Neutrophil (primary cell): ENCODE measurements around the gene LTC4S.

Experiments
- H3K27ac ChIP-seq: fragments of 200-600 bp; sonication (generic); 2 replicates; pipeline ENCODE4 v1.5.1; 2016; ENCODE audit warnings: mild to moderate bottlenecking, moderate library complexity
- H3K27me3 ChIP-seq: fragments of 200-600 bp; sonication (generic); 2 replicates; pipeline ENCODE4 v1.6.0; 2016; ENCODE audit warnings: mild to moderate bottlenecking
- H3K36me3 ChIP-seq: fragments of 200-600 bp; sonication (generic); 2 replicates; pipeline ENCODE4 v1.5.1; 2017
- H3K4me1 ChIP-seq, 2 experiments: fragments of 200-600 bp in 1 of 2; sonication (generic) in 1 of 2; 1 replicate in 1 of 2; 2 replicates in 1 of 2; pipeline versions ENCODE4 v1.5.1 to v1.6.1; 2013 to 2016; ENCODE audit warnings: low read depth in 1 of 2, low read length in 1 of 2, mild to moderate bottlenecking in 1 of 2, moderate library complexity in 1 of 2; ENCODE audit not compliant: control insufficient read depth in 1 of 2, insufficient read depth in 1 of 2
- H3K4me3 ChIP-seq, 2 experiments: fragments of 200-600 bp in 1 of 2; sonication (generic) in 1 of 2; 1 replicate in 1 of 2; 2 replicates in 1 of 2; pipeline ENCODE4 v1.5.1; 2013 to 2016; ENCODE audit warnings: low read depth in 1 of 2, low read length in 1 of 2, mild to moderate bottlenecking in 1 of 2, moderate library complexity in 1 of 2
- H3K9me3 ChIP-seq: fragments of 200-600 bp; sonication (generic); 2 replicates; pipeline ENCODE4 v1.5.1; 2016
- TF ChIP-seq, protein P1 (sequence below): fragments of 200-600 bp; sonication (generic); IDR thresholded peaks from 2 replicates; pipeline ENCODE4 v1.5.1; 2016; ENCODE audit warnings: antibody characterized with exemption

LTC4S gene

DNA sequence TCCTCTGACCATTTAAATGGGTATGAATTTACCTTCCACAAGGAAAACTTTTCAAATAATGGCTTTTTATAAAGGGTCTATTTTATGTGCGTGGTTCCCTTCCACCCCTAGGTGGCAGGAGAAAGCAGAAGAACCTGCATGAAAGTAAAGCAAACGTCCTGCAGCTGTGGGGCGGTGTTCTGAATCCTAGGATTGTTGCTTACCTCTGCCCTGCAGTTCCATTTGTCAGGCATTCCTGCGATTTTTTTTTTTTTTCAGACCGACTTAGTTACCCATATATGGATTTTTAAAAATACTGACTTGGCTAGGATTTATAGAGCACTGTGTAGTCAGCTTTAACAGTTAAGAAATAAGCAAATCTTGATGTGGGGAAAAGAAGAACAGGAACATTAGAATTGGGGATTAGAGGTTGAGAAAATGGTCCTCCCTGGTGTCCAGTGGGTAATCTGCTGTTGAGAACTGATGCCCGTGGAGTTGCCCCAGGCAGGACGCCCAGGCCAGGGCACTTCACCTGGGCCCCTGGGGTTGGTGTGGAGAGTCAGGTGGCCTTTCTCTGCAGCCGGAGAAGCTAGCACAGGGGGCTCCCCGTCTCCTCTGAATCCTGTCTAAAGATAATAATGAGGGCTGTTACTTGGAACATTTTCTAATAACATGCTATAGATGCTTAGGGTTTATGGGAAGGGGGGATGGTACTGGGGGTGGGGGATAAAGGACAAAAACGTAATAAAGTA is 30.4 kb upstream of the LTC4S start:
- peaks cover 79 to 83% of the 10 kb centered on the region in 2 experiments for H3K4me1 ChIP-seq
- peak overlapping the region in 1 of 2 experiments; percentile 8 for H3K4me3 ChIP-seq
- no peaks in the 10 kb centered on the region for H3K27me3 ChIP-seq
- TF ChIP-seq, protein P1, sequence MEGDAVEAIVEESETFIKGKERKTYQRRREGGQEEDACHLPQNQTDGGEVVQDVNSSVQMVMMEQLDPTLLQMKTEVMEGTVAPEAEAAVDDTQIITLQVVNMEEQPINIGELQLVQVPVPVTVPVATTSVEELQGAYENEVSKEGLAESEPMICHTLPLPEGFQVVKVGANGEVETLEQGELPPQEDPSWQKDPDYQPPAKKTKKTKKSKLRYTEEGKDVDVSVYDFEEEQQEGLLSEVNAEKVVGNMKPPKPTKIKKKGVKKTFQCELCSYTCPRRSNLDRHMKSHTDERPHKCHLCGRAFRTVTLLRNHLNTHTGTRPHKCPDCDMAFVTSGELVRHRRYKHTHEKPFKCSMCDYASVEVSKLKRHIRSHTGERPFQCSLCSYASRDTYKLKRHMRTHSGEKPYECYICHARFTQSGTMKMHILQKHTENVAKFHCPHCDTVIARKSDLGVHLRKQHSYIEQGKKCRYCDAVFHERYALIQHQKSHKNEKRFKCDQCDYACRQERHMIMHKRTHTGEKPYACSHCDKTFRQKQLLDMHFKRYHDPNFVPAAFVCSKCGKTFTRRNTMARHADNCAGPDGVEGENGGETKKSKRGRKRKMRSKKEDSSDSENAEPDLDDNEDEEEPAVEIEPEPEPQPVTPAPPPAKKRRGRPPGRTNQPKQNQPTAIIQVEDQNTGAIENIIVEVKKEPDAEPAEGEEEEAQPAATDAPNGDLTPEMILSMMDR, result peak; percentile 78
- H3K36me3 ChIP-seq, result peaks cover 21% of the 10 kb centered on the region
- no peaks in the 10 kb centered on the region for H3K9me3 ChIP-seq
- H3K27ac ChIP-seq, result peak overlapping the region; percentile 86

DNA sequence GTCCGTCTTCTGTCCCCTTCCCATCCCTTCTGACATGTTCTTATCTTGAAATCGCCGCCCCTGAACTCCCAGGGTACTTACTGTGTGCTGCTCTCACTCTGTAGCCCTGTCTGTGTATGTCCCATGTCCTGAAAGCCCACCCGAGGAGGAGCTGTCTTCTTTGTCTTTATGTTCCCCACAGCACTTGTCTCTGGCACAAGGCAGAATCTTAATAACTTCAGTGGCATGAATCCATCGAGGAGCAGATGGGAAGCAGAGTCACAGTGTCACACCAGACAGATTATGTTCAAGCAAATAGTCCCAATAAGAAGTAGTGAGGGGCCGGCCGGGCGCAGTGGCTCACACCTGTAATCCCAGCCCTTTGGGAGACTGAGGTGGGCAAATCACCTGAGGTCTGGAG is 29.7 kb upstream of the LTC4S start:
- Histone ChIP-seq H3K4me1 (peaks cover 79 to 83% of the 10 kb centered on the region in 2 experiments), H3K36me3 (peaks cover 28% of the 10 kb centered on the region), H3K9me3 (no peaks in the 10 kb centered on the region), H3K27ac (peak overlapping the region; percentile 86), H3K27me3 (no peaks in the 10 kb centered on the region), H3K4me3 (no peak overlapping the region)
- TF ChIP-seq, protein P1, result no peak

DNA sequence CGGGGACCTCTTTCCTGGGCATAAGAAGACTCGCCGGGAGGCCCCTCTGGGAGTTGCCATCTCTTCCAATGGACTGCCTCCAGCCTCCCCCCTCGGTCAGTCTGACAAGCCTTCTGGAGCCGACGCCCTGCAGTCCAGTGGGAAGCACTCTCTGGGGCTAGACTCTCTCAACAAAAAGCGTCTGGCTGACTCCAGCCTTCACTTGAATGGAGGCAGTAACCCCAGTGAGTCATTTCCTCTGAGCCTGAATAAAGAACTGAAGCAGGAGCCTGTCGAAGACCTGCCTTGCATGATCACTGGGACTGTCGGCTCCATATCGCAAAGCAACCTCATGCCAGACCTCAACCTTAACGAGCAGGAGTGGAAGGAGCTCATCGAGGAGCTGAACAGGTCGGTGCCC is 28.4 kb upstream of the LTC4S start:
- no peak overlapping the region for H3K4me3 ChIP-seq
- no peaks in the 10 kb centered on the region for H3K9me3 ChIP-seq
- H3K27ac ChIP-seq, result no peak overlapping the region
- H3K27me3 ChIP-seq, result no peaks in the 10 kb centered on the region
- H3K36me3 ChIP-seq, result peaks cover 41% of the 10 kb centered on the region
- TF ChIP-seq, protein P1, result no peak
- H3K4me1 ChIP-seq, result peaks cover 73 to 77% of the 10 kb centered on the region in 2 experiments

DNA sequence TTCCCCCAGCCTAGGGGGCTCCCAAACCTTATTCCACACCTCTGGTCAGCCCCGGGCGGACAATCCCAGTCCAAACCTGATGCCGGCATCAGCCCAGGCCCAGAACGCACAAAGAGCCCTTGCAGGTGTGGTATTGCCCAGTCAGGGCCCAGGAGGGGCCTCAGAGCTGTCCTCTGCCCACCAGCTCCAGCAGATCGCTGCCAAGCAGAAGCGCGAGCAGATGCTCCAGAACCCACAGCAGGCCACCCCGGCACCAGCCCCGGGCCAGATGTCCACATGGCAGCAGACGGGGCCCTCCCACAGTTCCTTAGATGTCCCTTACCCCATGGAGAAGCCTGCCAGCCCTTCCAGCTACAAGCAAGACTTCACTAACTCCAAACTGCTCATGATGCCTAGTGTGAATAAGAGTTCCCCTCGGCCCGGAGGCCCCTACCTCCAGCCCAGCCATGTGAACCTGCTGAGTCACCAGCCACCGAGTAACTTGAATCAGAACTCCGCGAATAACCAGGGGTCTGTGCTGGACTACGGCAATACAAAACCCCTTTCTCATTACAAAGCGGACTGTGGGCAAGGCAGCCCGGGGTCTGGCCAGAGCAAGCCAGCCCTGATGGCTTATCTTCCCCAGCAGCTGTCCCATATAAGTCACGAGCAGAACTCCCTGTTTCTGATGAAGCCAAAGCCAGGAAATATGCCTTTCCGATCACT is 27.6 kb upstream of the LTC4S start:
- H3K9me3 ChIP-seq, result no peaks in the 10 kb centered on the region
- peak overlapping the region; percentile 37 for H3K27ac ChIP-seq
- peaks cover 70 to 73% of the 10 kb centered on the region in 2 experiments for H3K4me1 ChIP-seq
- no peaks in the 10 kb centered on the region for H3K27me3 ChIP-seq
- peaks cover 49% of the 10 kb centered on the region for H3K36me3 ChIP-seq
- no peak overlapping the region for H3K4me3 ChIP-seq
- TF ChIP-seq, protein P1, result no peak

DNA sequence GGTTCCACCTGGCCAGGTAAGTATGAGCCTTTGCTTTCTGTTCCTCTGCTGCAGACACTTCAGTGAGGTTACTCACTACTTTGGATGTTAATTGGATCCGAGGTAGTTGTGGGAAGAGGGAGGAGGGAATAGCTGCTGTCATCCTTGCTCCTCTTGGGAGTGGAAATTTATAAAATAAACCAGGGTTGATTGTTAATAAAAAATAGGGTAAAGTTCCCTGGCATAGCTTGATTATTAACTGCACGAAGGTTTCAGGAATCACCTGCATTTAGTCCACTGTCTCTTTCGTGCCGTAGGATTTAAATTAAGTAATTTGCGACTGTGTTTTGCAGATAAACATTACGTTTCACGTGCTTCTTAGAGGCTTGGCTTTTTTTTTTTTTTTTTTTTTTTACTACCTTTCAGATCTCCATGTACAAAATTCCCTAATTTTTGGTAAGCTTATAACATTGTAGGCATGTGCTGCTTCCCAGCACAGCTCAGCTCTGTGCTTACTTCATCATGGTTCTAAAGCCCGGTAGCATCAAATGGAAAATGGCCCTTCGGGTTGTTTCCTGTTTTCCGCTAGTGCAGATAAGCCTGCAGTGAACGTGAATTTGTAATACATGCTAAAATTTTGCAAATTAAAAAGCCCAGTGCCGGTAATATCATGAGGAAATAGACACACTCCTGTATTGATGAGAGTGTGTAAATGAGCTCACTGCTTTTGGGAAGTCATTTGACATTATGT is 26.9 kb upstream of the LTC4S start:
- Histone ChIP-seq H3K9me3 (no peaks in the 10 kb centered on the region), H3K4me3 (no peak overlapping the region), H3K27ac (peak overlapping the region; percentile 37), H3K4me1 (peaks cover 70 to 73% of the 10 kb centered on the region in 2 experiments), H3K36me3 (peaks cover 56% of the 10 kb centered on the region), H3K27me3 (no peaks in the 10 kb centered on the region)
- TF ChIP-seq, protein P1, result no peak
